ENCODE data around the gene UBE2D3.

The UBE2D3 gene

GRCh38 chr4:102751941-102752340 lies 75.4 kb downstream of the UBE2D3 start:
- DNase-seq, result peak; percentile 48 to 72 (median 54)

Data from suppressor macrophage (primary cell).